Stimulated activated CD8-positive, alpha-beta memory T cell treated with anti-CD3 and anti-CD28 coated beads, Interleukin-15, amount 100 ng/mL, for 1 hour (primary cell): Measurements from ENCODE around the gene PRKAA2.
"Not testable (repeated sequence)": the region's sequence is repeated elsewhere in the genome, so short reads cannot be mapped to it uniquely, and the experiment has no call there.

ENCODE experiments used
- DNase-seq: peaks from one replicate; pipeline ENCODE4 v3.0.0-alpha.2; 2020; ENCODE audit warnings: low read depth

PRKAA2 gene

DNA sequence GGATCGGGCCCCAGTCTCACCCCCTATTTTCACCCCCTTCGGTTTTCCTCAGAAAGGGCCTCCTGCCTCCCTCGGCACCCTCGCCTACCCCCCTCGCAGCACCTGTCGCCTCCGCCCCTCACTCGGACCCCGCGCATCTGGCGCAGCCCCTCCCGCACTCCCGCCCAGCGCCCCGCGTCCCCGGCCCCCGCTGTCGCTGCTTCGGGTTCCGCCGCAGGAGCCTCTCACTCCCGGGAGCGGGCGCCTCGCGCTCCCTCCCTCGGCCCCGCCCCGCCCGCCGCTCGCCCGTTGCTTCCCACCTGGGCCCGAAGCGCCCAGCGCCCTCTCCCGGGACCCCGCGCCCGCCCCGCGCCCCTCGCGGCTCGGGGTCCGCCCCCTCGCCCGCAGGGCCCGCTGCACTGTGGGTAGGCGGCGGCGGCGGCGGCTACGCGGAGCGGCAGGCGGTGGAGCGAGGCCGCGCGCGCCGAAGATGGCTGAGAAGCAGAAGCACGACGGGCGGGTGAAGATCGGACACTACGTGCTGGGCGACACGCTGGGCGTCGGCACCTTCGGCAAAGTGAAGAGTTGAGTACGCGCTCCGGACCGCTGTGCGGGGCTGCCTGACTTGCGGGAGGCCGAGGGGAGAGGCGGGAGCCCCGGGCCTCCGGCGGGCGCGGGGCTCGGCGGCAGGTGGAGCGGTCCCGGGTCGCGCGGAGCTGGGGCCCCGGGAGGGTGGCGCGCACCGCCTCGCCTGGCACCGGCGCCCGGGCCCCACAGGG is at the start of gene PRKAA2:
Gene PRKAA2 (plus strand): TSS at position 396 of the 758 bp plus-strand sequence. CDS start 74 bp downstream, at position 470.
- no peak for DNase-seq

GRCh38 chr1:56595397-56596191 is 49.5 kb upstream of the PRKAA2 start:
- not testable (repeated sequence) for DNase-seq

GRCh38 chr1:56610097-56610496 is 35.0 kb upstream of the PRKAA2 start:
- not testable (repeated sequence) for DNase-seq

DNA sequence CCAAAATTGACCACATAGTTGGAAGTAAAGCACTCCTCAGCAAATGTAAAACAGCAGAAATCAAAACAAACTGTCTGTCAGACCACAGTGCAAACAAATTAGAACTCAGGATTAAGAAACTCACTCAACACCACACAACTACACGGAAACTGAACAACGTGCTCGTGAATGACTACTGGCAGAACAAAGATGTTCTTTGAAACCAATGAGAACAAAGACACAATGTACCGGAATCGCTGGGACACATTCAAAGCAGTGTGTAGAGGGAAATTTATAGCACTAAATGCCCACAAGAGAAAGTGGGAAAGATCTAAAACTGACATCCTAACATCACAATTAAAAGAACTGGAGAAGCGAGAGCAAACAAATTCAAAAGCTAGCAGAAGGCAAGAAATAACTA is 34.3 kb upstream of the PRKAA2 start:
- DNase-seq = not testable (repeated sequence)

DNA sequence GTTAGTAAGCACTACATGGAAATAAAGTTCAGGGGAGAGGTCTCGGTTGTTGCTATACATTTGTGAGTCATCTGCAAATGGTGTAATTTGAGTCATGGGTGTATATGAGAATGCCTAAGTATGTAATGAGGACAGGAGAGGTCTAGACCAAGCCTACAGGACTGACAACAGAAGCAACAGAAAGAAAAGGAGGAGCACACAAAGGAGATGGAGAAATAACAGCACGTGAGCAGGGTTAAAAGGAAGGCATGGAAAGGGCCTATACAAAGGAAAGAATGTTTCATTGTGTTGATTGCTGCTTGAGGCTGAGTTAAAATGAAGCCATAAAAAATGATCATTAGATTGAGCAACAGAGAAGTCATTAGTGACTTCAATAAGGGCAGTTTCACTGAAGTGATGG is 28.0 kb upstream of the PRKAA2 start:
- DNase-seq = no peak

- no peak for DNase-seq
These were observed 19.2 kb upstream of the PRKAA2 start for GRCh38 chr1:56625819-56626440.

DNA sequence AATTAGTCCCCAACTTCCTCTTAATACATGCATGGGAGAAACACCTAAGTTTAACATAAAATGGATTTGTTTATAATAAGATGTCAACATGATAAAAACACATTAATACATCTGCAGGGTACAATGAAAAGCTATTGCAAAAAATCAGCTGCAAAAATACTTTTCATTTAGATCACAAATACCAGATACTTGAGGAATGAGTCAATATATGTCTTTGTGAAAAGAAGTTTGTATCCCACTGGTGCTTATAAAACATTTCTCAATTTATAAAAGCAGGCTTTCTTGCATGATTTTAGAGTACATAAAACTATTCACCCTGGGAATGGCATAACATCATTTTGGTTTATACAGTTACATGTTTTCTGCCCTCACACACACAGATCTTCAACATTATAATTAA is 18.6 kb upstream of the PRKAA2 start:
- DNase-seq = no peak

- no peak for DNase-seq
These were observed 18.0 kb upstream of the PRKAA2 start for GRCh38 chr1:56627019-56627635.

DNA sequence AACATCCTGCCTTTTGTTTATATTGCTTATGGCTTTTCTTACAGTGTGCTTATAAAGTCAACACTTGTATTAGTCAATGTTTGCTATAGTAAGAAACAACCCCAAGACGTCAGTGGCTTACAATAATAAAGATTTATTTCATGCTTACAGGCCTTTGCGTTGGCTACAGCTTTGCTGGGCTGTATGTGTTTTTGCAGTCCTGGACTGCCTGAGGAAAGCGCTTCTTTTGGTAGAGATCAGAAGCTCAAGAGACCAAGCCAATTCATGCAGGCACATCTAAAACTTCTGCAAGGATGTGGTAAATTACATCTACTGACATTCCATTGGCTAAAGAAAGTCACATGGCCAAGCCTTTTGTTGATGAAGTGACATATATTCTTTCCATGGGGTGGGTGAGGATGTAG is 17.5 kb upstream of the PRKAA2 start:
- DNase-seq = no peak

DNA sequence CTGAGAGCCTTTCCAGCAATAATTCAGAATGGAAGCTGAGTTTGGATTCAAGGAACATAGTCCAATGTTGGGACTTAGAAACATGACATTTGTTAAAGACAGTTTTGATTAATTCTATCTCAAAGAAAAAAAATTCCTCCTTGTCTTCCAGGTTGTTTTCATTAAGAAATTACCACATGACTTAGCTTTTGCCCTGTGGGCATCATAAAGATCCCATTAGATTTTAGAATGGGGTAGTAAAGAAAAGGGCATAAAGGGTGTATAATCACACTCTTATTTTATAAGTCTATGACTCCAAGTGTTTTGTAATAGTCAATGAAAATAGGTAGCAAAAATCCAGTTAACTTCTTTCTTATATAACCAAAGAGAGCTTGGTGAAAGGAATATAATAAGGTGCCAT is 14.3 kb upstream of the PRKAA2 start:
- no peak for DNase-seq

DNA sequence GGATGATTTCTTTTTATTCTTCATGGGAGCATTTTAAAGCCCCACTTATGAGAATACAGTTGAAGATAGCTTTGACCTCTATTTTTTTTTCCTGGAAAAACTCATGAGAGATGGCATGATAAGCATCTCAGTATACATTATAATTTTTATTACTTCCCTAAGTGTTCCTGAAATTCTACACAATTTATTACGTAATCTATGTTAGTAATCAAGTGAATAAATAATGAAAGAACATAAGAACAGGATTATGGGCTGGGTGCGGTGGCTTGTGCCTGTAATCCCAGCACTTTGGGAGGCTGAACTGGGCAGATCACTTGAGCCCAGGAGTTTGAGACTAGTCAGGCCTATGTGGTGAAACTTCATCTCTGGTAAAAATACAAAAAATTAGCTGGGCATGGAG is 13.2 kb upstream of the PRKAA2 start:
- DNase-seq = no peak

GRCh38 chr1:56634981-56635380 is 10.1 kb upstream of the PRKAA2 start:
- DNase-seq = no peak

- no peak for DNase-seq
These were observed 6.9 kb upstream of the PRKAA2 start for GRCh38 chr1:56638248-56638647.

- no peak for DNase-seq
These were observed 5.9 kb upstream of the PRKAA2 start for GRCh38 chr1:56639211-56639610.

DNA sequence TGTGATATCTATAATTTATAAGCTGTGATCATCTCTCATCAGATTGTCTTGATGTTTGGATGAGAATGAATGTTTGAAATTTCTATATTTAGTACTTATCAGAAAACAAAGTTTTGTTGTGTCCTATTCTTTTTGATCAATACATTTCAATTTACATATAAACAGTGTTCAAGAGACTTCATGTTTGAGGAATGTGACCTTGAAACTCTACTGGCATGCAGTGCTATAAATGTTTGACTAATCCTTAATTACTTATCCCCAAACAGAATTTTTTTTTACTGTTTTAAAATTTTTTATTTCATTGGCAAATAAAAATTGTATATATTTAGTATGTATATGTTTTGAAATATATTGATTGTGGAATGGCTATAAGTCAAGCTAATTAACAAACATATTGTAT is 1.5 kb upstream of the PRKAA2 start:
- DNase-seq = no peak

- no peak for DNase-seq
These were observed 823 bp upstream of the PRKAA2 start for GRCh38 chr1:56644064-56644918.

- DNase-seq = no peak
These were observed 677 bp downstream of the PRKAA2 start for GRCh38 chr1:56645677-56646305.

DNA sequence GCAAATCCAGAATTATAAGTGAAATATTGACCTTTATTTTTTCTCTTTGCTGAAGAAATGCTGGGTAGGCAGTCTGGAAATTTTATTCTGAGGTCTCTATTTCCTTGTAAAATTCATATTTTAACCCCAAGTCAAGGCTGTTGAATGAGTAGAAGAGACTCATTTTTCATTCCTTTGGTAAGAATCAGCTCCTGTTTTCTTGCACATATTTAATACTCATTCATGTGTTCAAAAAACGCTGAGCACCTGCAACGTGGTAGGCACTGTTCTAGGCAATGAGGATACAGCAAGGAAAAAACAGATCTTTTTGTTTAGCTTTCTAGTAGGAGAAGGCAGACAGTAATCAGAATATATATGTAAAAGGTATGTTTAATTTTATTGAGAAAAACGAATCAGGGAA is 1.5 kb downstream of the PRKAA2 start:
- no peak for DNase-seq

DNA sequence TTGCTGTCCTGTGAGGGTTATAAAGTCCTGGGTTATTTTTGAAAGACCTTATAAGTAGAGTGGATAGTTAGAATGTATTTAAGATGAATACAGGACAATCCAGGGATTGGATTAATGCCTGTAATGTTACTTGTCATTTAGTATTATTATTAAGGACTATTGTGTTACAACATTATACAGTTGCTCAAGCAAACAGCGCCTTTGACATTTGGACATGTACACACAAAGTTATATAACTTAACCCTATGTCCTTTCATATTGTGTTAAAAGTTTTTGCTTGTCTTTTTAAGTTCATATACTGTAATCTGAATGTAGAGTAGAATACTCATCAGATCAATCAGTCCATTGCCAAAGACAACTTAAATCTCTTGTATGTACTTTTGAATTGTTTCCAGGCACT is 2.0 kb downstream of the PRKAA2 start:
- no peak for DNase-seq

- DNase-seq = no peak
These were observed 3.4 kb downstream of the PRKAA2 start for GRCh38 chr1:56648546-56648945.
